ENCODE data around the gene PDSS2.

GRCh38 chr6:107400616-107401147, 58.7 kb downstream of the PDSS2 start:
- no peak for TF ChIP-seq CTCF (conservative IDR thresholded peaks at IDR 0.05; ENCODE audit: low read length)
- no peak for TF ChIP-seq EZH2phosphoT487 (IDR thresholded peaks at IDR 0.05; ENCODE audit: borderline replicate concordance)
